Endodermal cell (in vitro differentiated cells): Measurements from ENCODE around the gene MGAT5. TPM values are rescaled to one million over a fixed set of nuclear protein-coding genes. Genes with fewer than 3 reads are reported as not detected.

ENCODE experiments used
- DNase-seq: peaks from one replicate; pipeline ENCODE4 v3.0.0-alpha.2; 2017
- H3K27ac ChIP-seq: 2 replicates; pipeline ENCODE4 v1.5.1; 2013; ENCODE audit warnings: mild to moderate bottlenecking, low read depth, low read length, moderate library complexity
- H3K27me3 ChIP-seq: 2 replicates; pipeline ENCODE4 v1.6.1; 2013; ENCODE audit warnings: mild to moderate bottlenecking, low read length, moderate library complexity; ENCODE audit not compliant: insufficient read depth, control insufficient read depth, poor library complexity, severe bottlenecking
- H3K36me3 ChIP-seq: 2 replicates; pipeline ENCODE4 v1.7.0; 2013; ENCODE audit warnings: mild to moderate bottlenecking, low read length, moderate library complexity; ENCODE audit not compliant: control insufficient read depth, insufficient read depth
- H3K4me1 ChIP-seq: one replicate; pipeline ENCODE4 v1.7.0; 2013; ENCODE audit warnings: low read length; ENCODE audit not compliant: control insufficient read depth, insufficient read depth
- H3K4me3 ChIP-seq: 2 replicates; pipeline ENCODE4 v1.5.1; 2013; ENCODE audit warnings: mild to moderate bottlenecking, low read length, moderate library complexity
- H3K9ac ChIP-seq: 2 replicates; pipeline ENCODE4 v1.6.1; 2013; ENCODE audit warnings: mild to moderate bottlenecking, low read length, moderate library complexity; ENCODE audit not compliant: poor library complexity, severe bottlenecking; ENCODE audit errors: extremely low read depth
- H3K9me3 ChIP-seq: 2 replicates; pipeline ENCODE4 v1.6.1; 2013; ENCODE audit warnings: mild to moderate bottlenecking, low read length, moderate library complexity; ENCODE audit not compliant: control insufficient read depth
- H3K27ac Mint-ChIP-seq: 2 replicates; pipeline ENCODE4 v1.8.0; 2020; ENCODE audit warnings: mixed read lengths
- H3K27me3 Mint-ChIP-seq: 2 replicates; pipeline ENCODE4 v1.8.0; 2021; ENCODE audit warnings: mild to moderate bottlenecking, mixed read lengths; ENCODE audit not compliant: insufficient read depth
- H3K36me3 Mint-ChIP-seq: 2 replicates; pipeline ENCODE4 v1.8.0; 2020; ENCODE audit warnings: low read depth, mixed read lengths
- H3K4me1 Mint-ChIP-seq: 2 replicates; pipeline ENCODE4 v1.8.0; 2020; ENCODE audit warnings: mixed read lengths
- H3K4me3 Mint-ChIP-seq: 2 replicates; pipeline ENCODE4 v1.8.0; 2020; ENCODE audit warnings: mild to moderate bottlenecking, moderate library complexity, mixed read lengths
- H3K9me3 Mint-ChIP-seq: 2 replicates; pipeline ENCODE4 v1.8.0; 2020; ENCODE audit warnings: mild to moderate bottlenecking, mixed read lengths
- WGBS, 2 experiments: methylation state at CpG; one replicate each; pipeline versions ENCODE4 v1.1.5 to v1.1.7; 2013; ENCODE audit warnings: missing lambda C conversion rate in 2 of 2, mixed read lengths in 1 of 2; ENCODE audit not compliant: insufficient coverage in 1 of 2, insufficient read length in 1 of 2; 5-methylcytosine and 5-hydroxymethylcytosine counted together
- total RNA-seq, 2 donors: library from RNA; stranded (reverse); fragmentation: NEBNext Ultra II Directional in 1 of 2; extraction: Animal tissue kit (Norgen Biotek cat#: 25700) in 1 of 2; gene quantifications; 2 replicates in 1 of 2; 3 replicates in 1 of 2; pipeline ENCODE4 v1.2.1, GENCODE V29; 2021
- TF ChIP-seq, protein P1 (sequence below): fragments of 200-600 bp; sonication (generic); conservative IDR thresholded peaks from 2 replicates; pipeline ENCODE4 v1.5.0; 2021; ENCODE audit warnings: antibody characterized with exemption, mild to moderate bottlenecking

The MGAT5 gene
- total RNA-seq, 2 donors from 2014 or later = 57.2 to 78.4 TPM

DNA sequence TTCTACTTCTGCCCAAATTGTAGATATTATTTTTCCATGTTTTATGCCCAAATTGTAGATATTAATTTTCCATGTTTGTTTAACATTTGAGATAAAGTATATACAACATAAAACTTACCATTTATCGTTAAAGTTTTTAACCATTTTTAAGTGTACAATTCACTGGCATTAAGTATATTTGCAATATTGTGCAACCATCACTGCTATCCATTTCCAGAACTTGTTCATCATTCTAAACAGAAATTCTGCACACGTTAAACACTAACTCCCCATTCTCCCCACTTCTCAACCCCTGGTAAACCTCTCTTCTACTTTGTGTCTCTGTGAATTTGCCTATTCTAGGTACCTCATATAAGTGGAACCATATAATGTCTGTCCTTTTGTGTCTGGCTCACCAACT is 162.1 kb downstream of the MGAT5 start:
- Histone ChIP-seq H3K27ac (no peak overlapping the region), H3K4me1 (no peaks in the 10 kb centered on the region), H3K36me3 (no peaks in the 10 kb centered on the region), H3K27me3 (no peaks in the 10 kb centered on the region), H3K9me3 (no peaks in the 10 kb centered on the region), H3K4me3 (no peak overlapping the region), H3K9ac (no peak overlapping the region)
- Mint-ChIP-seq H3K27ac (no peak overlapping the region), H3K36me3 (no peaks in the 10 kb centered on the region), H3K27me3 (no peaks in the 10 kb centered on the region), H3K9me3 (no peaks in the 10 kb centered on the region), H3K4me1 (peaks cover 11% of the 10 kb centered on the region), H3K4me3 (no peak overlapping the region)
- DNase-seq = no peak
- 90 to 100% methylated on average over 1 to 2 of the region's 2 CpGs for WGBS, 2 experiments
- TF ChIP-seq, protein P1, sequence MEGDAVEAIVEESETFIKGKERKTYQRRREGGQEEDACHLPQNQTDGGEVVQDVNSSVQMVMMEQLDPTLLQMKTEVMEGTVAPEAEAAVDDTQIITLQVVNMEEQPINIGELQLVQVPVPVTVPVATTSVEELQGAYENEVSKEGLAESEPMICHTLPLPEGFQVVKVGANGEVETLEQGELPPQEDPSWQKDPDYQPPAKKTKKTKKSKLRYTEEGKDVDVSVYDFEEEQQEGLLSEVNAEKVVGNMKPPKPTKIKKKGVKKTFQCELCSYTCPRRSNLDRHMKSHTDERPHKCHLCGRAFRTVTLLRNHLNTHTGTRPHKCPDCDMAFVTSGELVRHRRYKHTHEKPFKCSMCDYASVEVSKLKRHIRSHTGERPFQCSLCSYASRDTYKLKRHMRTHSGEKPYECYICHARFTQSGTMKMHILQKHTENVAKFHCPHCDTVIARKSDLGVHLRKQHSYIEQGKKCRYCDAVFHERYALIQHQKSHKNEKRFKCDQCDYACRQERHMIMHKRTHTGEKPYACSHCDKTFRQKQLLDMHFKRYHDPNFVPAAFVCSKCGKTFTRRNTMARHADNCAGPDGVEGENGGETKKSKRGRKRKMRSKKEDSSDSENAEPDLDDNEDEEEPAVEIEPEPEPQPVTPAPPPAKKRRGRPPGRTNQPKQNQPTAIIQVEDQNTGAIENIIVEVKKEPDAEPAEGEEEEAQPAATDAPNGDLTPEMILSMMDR = no peak

DNA sequence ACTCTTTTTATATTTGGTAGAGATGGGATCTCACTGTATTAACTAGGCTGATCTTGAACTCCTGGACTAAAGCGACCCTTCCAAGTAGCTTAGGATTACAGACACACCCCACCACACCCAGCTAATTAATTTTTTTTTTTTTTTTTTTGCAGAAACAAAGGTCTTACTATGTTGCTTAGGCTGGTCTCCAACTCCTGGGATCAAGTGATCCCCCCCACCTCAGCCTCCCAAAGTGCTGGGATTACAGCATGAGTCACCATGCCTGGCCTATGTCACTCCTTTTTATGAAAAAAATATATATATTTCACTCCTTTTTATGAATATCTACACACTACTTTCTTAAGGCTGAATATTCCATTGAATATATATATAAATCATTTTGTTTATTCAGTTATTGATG is 162.8 kb downstream of the MGAT5 start:
- Histone ChIP-seq H3K4me1 (no peaks in the 10 kb centered on the region), H3K9me3 (no peaks in the 10 kb centered on the region), H3K36me3 (no peaks in the 10 kb centered on the region), H3K27me3 (no peaks in the 10 kb centered on the region), H3K27ac (no peak overlapping the region), H3K9ac (no peak overlapping the region), H3K4me3 (no peak overlapping the region)
- Mint-ChIP-seq H3K27me3 (no peaks in the 10 kb centered on the region), H3K27ac (no peak overlapping the region), H3K9me3 (no peaks in the 10 kb centered on the region), H3K4me3 (no peak overlapping the region), H3K4me1 (peaks cover 11% of the 10 kb centered on the region), H3K36me3 (no peaks in the 10 kb centered on the region)
- DNase-seq = no peak
- TF ChIP-seq, protein P1 = no peak
- 92% methylated on average over 1 of the region's 1 CpG; no CpG with 5 or more reads in 1 of the 2 experiments for WGBS, 2 experiments

DNA sequence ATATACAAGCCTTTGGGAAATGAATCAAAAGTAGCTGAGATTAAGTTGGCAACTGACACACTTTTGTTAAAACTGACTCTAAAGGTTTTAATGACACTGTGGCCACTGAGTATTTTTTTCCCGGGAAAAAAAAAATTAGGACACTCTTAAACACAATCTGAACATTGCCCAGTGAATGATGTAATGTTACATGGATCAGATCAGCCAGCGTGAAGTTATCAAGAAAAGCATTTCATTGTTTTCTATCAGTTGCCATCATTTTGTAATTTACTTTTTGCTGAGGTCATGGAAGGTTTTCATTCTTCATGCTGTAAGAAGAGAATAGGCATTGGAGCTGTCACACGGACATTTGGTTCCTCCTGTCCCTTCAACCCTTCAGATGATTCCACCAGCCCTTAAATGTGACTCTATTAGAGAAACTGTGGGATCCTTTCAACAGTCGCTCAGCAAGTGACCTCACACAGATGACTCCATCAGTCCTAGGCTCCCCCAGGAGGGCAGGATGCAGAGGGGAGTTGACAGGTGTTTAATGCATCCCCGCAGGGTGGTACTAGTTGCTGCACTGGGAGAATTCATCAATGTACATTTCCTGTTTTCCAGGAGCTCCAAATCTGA is 164.2 kb downstream of the MGAT5 start:
- no peak overlapping the region for H3K4me3 ChIP-seq
- no peaks in the 10 kb centered on the region for H3K4me1 ChIP-seq
- Mint-ChIP-seq H3K4me3 (no peak overlapping the region), H3K27me3 (no peaks in the 10 kb centered on the region), H3K27ac (no peak overlapping the region), H3K4me1 (peaks cover 9% of the 10 kb centered on the region), H3K9me3 (no peaks in the 10 kb centered on the region), H3K36me3 (peaks cover 5% of the 10 kb centered on the region)
- DNase-seq = no peak
- H3K36me3 ChIP-seq = peaks cover 3% of the 10 kb centered on the region
- H3K9me3 ChIP-seq = no peaks in the 10 kb centered on the region
- no peaks in the 10 kb centered on the region for H3K27me3 ChIP-seq
- H3K9ac ChIP-seq = no peak overlapping the region
- H3K27ac ChIP-seq = no peak overlapping the region
- WGBS, 2 experiments = 86 to 89% methylated on average over 4 to 5 of the region's 5 CpGs
- TF ChIP-seq, protein P1 = no peak
